ENCODE data around the gene PTPRM. TPM values are rescaled to one million over a fixed set of nuclear protein-coding genes. Genes with fewer than 3 reads are reported as not detected.
A peak's percentile ranks its signal among the peaks of the same experiment; 100 is the strongest.

The PTPRM gene
- total RNA-seq, 2 donors from 2014 or later = 7.5 to 19.2 TPM

DNA sequence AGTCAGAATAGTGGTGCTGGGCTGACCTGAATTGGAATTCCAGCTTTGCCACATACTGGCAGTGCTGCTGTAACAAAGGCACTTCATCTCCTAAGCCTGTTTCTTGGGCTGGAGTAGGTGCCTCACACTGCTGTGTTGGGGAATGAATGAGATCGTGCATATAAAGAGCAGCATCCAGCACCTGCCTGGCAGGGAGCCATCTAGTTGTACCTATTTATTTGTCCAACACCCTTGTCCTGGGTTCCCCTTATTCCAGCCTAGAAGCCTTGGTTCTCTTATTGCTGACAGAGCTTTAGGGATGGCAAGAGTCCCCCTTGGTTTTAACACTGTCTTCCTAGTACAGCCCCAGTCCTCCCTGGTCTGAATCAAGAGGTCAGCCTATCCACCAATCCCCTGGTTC is 766.8 kb downstream of the PTPRM start:
- Mint-ChIP-seq H3K27me3 (peaks cover 0 to 2% of the 10 kb centered on the region in 2 donors), H3K4me1 (ENCODE audit: low read depth in 2 of 2) (no peaks in the 10 kb centered on the region), H3K9me3 (no peaks in the 10 kb centered on the region), H3K36me3 (no peaks in the 10 kb centered on the region), H3K4me3 (no peak overlapping the region), H3K27ac (no peak overlapping the region)
- DNase-seq (ENCODE audit: low spot score) (no peak), ATAC-seq (no peak)

DNA sequence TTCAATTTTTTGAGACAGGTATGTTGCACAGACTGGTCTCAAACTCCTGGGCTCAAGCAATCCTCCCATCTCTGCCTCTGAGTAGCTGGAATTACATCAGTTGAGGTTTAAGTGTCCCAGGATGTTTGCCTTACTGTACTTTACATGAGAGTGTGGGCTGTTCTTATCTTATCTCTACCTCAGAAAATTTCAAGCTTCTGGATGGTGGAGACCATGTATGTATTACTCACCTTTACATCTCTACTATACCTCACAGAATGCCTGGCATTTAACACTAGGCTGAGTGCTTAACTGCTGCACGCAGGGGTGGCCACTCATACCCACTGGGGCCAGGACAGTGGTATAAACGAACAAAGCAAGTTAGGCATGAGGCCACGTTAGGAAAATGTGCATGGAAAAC is 770.1 kb downstream of the PTPRM start:
- Mint-ChIP-seq H3K36me3 (no peaks in the 10 kb centered on the region), H3K9me3 (no peaks in the 10 kb centered on the region), H3K4me3 (no peak overlapping the region), H3K27ac (no peak overlapping the region), H3K4me1 (ENCODE audit: low read depth in 2 of 2) (no peaks in the 10 kb centered on the region), H3K27me3 (peaks cover 2 to 5% of the 10 kb centered on the region in 2 donors)
- no peak for ATAC-seq
- no peak for DNase-seq (ENCODE audit: low spot score)

DNA sequence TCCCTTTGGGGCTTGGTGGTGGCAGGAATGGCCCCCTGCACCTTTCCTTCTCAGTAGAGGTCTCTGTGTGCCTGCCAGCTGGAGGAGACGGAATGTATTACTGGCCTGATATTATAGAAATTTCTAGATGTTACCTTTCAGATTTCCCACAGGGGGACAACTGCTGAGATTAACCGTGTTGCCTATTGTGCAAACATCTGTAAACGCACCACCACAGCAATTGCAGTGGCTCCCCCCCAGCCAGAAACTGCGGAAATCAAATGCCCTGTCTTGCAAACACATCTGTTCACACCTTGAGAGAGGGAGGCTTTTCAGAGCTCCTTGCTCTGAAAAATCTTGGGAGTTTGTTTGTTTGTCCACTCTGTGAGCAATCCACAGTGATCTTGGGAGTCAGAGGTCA is 772.1 kb downstream of the PTPRM start:
- no peak for ATAC-seq

GRCh38 chr18:8339952-8340351 is 772.8 kb downstream of the PTPRM start:
- Mint-ChIP-seq H3K4me1 (ENCODE audit: low read depth in 2 of 2) (no peaks in the 10 kb centered on the region), H3K36me3 (no peaks in the 10 kb centered on the region), H3K4me3 (no peak overlapping the region), H3K27ac (no peak overlapping the region), H3K27me3 (peaks cover 2 to 5% of the 10 kb centered on the region in 2 donors), H3K9me3 (no peaks in the 10 kb centered on the region)
- no peak for ATAC-seq
- DNase-seq (ENCODE audit: low spot score) = no peak

More for the DNA sequence above, 772.1 kb downstream of the PTPRM start:
- Mint-ChIP-seq H3K9me3 (no peaks in the 10 kb centered on the region), H3K4me3 (no peak overlapping the region), H3K27me3 (peaks cover 2 to 5% of the 10 kb centered on the region in 2 donors), H3K36me3 (no peaks in the 10 kb centered on the region), H3K4me1 (ENCODE audit: low read depth in 2 of 2) (no peaks in the 10 kb centered on the region), H3K27ac (no peak overlapping the region)
- DNase-seq (ENCODE audit: low spot score) = no peak

- peaks cover 2 to 5% of the 10 kb centered on the region in 2 donors for H3K27me3 Mint-ChIP-seq
- no peak overlapping the region for H3K4me3 Mint-ChIP-seq
- ATAC-seq (no peak), DNase-seq (ENCODE audit: low spot score) (no peak)
- no peaks in the 10 kb centered on the region for H3K36me3 Mint-ChIP-seq
- no peaks in the 10 kb centered on the region for H3K9me3 Mint-ChIP-seq
- H3K27ac Mint-ChIP-seq = no peak overlapping the region
- H3K4me1 Mint-ChIP-seq (ENCODE audit: low read depth in 2 of 2) = no peaks in the 10 kb centered on the region
Observed at GRCh38 chr18:8341481-8342230, 774.5 kb downstream of the PTPRM start.

DNA sequence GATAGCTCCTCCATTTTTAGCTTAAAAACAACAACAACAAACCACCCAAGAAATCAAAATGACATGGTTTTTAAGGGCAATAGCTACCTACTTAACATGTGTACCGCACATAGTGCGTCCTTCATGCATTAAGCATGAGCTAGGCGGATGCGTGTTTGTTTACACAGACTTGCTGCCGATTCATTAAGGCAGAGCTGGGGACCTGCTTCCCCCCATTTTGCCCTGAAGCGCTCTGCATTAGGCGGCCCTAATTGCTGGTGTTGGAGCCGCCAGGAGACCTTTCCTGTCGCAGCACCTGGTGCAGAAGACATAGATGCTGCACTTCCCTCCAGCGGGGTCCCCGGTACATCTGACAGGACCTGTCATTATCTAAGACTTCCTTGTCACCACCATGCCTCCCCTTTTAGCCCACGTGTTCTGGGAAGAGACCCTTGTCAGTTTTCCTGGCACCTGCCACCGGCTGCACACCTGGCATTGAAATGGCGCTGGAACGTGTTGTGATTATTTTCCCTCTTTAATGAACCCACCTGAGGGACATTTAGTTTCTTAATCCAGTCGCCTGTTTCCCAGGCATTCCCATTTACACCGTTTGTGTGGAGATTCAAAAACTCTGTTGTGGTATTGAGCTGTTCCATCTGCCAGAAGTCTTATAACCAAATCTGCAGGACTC is 781.1 kb downstream of the PTPRM start:
- Mint-ChIP-seq H3K27ac (no peak overlapping the region), H3K9me3 (no peaks in the 10 kb centered on the region), H3K36me3 (no peaks in the 10 kb centered on the region), H3K4me1 (ENCODE audit: low read depth in 2 of 2) (no peaks in the 10 kb centered on the region), H3K27me3 (no peaks in the 10 kb centered on the region), H3K4me3 (no peak overlapping the region)
- DNase-seq (ENCODE audit: low spot score) (no peak), ATAC-seq (no peak)

DNA sequence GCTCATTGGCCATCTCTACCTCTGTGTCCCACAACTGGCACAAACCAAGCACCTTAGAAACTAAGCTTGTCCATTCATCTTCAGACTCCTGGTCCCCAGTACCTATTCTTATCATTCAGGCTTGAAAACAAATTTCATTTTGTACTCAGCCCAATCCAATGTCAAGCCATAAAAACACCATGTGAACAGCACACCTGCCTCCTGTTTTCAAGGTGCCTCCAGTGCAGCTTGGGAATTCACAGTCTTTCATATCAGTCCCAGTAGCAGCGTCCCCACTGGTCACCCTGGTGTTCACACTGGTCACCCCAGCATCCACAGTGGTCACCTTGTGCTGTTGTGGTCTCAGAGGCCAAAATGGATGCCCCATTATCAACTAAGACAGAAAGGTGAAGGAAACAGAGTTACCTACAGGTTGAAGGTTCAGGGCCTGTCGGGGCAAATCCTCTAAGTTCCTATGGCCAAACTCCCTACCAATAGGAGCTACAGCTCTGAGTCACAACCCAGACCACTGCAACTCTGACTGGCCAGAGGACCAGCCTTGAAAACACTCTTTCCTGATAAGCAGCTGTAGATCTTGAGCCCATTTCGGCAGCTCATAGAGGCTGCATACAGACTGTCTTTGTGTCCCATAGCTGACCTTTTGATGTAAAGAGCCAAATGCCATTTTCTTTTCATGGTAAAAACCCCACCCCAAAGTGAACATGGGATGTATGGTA is 782.6 kb downstream of the PTPRM start:
- no peaks in the 10 kb centered on the region for H3K4me1 Mint-ChIP-seq (ENCODE audit: low read depth in 2 of 2)
- no peaks in the 10 kb centered on the region for H3K9me3 Mint-ChIP-seq
- H3K27me3 Mint-ChIP-seq = no peaks in the 10 kb centered on the region
- H3K27ac Mint-ChIP-seq = no peak overlapping the region
- no peak for DNase-seq (ENCODE audit: low spot score)
- peak in 1 of 2 donors; percentile 15 for ATAC-seq
- no peaks in the 10 kb centered on the region for H3K36me3 Mint-ChIP-seq
- H3K4me3 Mint-ChIP-seq = no peak overlapping the region

DNA sequence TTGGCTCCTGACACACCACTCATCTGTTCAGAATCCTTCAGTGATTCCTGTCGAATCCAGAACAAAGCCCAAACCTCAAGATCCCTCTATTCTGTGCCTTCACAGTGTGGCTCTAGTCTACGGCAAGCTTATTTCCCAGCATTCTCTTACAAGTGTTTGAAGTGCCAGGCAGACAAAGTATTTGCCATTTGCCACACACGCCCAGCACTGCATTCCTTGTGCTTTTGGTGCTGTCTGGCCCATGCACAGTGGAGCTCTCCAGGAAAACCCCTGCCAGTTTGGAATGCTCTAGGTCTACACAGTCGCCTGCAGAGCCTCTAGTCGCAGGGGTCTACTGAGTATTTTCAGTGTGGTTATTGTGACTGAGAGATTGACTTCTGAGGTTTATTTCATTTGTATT is 783.5 kb downstream of the PTPRM start:
- Mint-ChIP-seq H3K27ac (no peak overlapping the region), H3K27me3 (no peaks in the 10 kb centered on the region)
- no peak for ATAC-seq

GRCh38 chr18:8351161-8351560 is 784.0 kb downstream of the PTPRM start:
- no peak for DNase-seq (ENCODE audit: low spot score)
- Mint-ChIP-seq H3K27me3 (no peaks in the 10 kb centered on the region), H3K36me3 (no peaks in the 10 kb centered on the region), H3K4me3 (no peak overlapping the region), H3K4me1 (ENCODE audit: low read depth in 2 of 2) (no peaks in the 10 kb centered on the region), H3K27ac (no peak overlapping the region), H3K9me3 (no peaks in the 10 kb centered on the region)
- no peak for ATAC-seq

More for the DNA sequence above, 783.5 kb downstream of the PTPRM start:
- H3K4me3 Mint-ChIP-seq = no peak overlapping the region
- no peak for DNase-seq (ENCODE audit: low spot score)
- H3K4me1 Mint-ChIP-seq (ENCODE audit: low read depth in 2 of 2) = no peaks in the 10 kb centered on the region
- no peaks in the 10 kb centered on the region for H3K9me3 Mint-ChIP-seq
- H3K36me3 Mint-ChIP-seq = no peaks in the 10 kb centered on the region

GRCh38 chr18:8354304-8354703 is 787.2 kb downstream of the PTPRM start:
- ATAC-seq = no peak
- no peaks in the 10 kb centered on the region for H3K36me3 Mint-ChIP-seq
- H3K4me3 Mint-ChIP-seq = no peak overlapping the region
- no peak overlapping the region for H3K27ac Mint-ChIP-seq
- H3K27me3 Mint-ChIP-seq = no peaks in the 10 kb centered on the region
- H3K9me3 Mint-ChIP-seq = no peaks in the 10 kb centered on the region
- no peaks in the 10 kb centered on the region for H3K4me1 Mint-ChIP-seq (ENCODE audit: low read depth in 2 of 2)
- no peak for DNase-seq (ENCODE audit: low spot score)

DNA sequence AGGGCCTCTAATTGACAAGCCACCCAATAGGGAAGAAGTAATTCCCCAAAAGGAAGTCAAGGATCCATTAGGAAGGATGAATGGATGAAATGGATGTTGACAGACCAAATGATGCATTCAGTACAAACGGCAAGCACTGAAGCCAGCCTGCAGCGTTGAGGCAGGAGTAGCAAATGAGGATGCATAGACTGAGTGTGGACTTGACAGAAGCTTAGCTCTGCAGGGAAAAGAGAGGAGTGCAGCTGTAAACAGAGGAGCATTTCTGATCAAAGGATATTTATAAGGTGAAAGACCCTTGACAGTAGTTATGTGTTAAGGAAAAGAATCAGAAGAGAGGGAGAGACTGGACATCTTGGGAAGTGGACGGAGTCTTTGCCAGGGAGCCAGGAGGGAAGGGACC is 788.9 kb downstream of the PTPRM start:
- no peaks in the 10 kb centered on the region for H3K4me1 Mint-ChIP-seq (ENCODE audit: low read depth in 2 of 2)
- H3K36me3 Mint-ChIP-seq = no peaks in the 10 kb centered on the region
- ATAC-seq (no peak), DNase-seq (ENCODE audit: low spot score) (no peak)
- no peaks in the 10 kb centered on the region for H3K9me3 Mint-ChIP-seq
- H3K27ac Mint-ChIP-seq = no peak overlapping the region
- H3K4me3 Mint-ChIP-seq = no peak overlapping the region
- H3K27me3 Mint-ChIP-seq = no peaks in the 10 kb centered on the region

DNA sequence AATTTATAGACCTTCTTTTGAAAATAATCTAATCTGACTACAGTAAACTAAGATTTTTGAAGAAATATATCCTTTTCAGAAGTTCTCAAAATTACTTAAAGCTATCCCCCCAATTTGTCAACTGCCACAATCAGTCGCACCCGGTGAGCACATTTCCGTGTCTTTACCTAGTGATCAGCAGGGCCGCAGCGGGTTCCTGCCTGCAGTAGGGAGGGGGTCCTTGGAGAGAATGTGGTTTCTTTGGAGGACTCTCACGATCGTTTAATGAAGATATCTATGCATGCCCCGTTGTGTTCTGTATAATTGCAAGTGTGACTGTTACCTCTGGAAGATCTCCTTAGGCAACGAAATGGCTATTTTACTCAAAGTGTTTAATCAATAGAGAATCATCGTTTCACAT is 790.2 kb downstream of the PTPRM start:
- Mint-ChIP-seq H3K9me3 (no peaks in the 10 kb centered on the region), H3K4me3 (no peak overlapping the region), H3K36me3 (no peaks in the 10 kb centered on the region), H3K27me3 (no peaks in the 10 kb centered on the region), H3K27ac (no peak overlapping the region), H3K4me1 (ENCODE audit: low read depth in 2 of 2) (no peaks in the 10 kb centered on the region)
- DNase-seq (ENCODE audit: low spot score) (no peak), ATAC-seq (no peak)

- Mint-ChIP-seq H3K27me3 (no peaks in the 10 kb centered on the region), H3K4me3 (no peak overlapping the region), H3K9me3 (no peaks in the 10 kb centered on the region), H3K36me3 (no peaks in the 10 kb centered on the region), H3K4me1 (ENCODE audit: low read depth in 2 of 2) (no peaks in the 10 kb centered on the region), H3K27ac (no peak overlapping the region)
- ATAC-seq (no peak), DNase-seq (ENCODE audit: low spot score) (no peak)
Observed at GRCh38 chr18:8358033-8358765, 791.1 kb downstream of the PTPRM start.

All from natural killer cell treated with Interleukin-12 subunit alpha and Interleukin-12 subunit beta and Interleukin-15 and Interleukin-18, amount 100 ng/mL, for 72 hours (primary cell).